HG03196 (cell line): ENCODE measurements around the gene PAQR5.

ENCODE experiments used
- ATAC-seq: cut with Tn5 transposase; IDR thresholded peaks from one replicate; pipeline ENCODE4 v1.9.1; 2021; ENCODE audit not compliant: unreplicated experiment

The PAQR5 gene

DNA sequence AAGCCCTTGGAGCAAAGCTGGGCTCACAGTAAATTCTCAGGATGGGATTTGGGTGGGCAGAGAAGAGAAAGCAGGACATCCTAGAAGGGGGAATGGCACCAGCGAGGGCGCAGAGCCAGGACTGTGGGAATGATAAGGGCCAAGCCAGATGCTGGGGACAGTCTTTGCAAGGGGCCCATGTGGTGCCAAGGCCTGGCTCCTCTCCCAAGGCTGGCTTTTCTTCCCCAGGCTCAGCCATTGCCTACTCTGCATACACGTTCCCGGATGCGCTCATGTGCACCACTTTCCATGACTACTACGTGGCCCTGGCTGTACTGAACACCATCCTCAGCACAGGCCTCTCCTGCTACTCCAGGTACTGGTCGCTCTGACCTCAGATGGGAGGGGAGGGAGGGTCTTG lies 90.7 kb downstream of the PAQR5 start:
- ATAC-seq, result no peak

- ATAC-seq, result no peak
Observed at GRCh38 chr15:69390575-69390974, 91.9 kb downstream of the PAQR5 start.

- ATAC-seq, result no peak
Observed at GRCh38 chr15:69391046-69391757, 92.5 kb downstream of the PAQR5 start.

DNA sequence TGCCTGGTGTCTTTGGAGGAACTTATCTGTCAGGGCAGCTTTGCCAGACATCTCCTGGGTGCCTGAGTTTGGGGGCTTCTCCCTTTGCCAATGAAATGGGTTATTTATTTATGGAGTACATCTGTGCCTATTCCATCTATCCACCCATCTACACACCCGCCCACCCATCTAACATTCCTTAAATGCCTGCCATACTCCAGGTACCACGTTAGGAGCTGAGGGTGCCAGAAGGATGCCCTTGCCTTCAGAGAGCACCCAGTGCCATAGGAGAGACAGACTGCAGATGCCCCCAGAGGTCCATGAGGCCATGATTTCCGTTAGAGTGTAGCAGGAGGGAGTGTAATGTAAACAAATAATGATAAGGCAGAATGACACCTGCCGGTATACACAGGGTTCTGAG lies 93.6 kb downstream of the PAQR5 start:
- ATAC-seq, result no peak

GRCh38 chr15:69393831-69394491 lies 95.2 kb downstream of the PAQR5 start:
- ATAC-seq, result no peak

DNA sequence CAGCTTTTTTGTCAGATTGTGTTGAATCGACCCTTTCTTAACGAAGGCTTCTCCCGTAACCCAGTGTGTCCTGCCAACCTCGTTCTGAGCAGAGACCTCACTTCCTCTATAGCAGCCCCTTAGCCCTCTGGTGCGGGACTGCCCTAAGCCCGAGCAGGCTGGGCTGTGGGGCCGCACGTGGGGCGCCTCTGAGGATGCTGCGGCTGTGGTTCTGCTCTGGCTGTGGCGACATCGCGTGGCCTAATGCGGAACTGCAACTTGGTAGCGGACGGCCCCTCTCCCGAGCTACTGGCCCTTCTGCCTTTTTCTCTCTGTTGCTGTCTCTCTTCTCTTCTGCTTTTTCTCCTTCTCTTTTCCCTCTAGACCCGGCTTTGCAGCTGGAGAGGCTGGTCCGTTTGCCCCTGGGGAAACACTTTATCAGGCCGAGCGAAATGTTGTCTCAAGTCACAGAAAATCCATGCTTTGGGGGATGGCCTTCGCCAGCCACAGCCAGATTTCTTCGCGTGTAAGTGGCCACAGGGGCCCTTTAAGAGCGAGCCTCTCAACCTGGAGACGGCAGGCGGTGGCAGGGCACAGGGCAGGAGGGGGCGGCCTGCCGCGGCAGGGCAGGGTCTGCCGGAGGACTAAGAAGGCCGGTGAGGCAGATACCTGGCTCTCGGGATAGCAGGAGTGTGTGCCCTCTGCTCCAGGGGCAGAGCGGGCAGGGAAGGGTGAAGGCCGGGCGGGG lies 96.0 kb downstream of the PAQR5 start:
- no peak for ATAC-seq

GRCh38 chr15:69395460-69395859 lies 96.7 kb downstream of the PAQR5 start:
- no peak for ATAC-seq

- ATAC-seq, result no peak
Observed at GRCh38 chr15:69395991-69396390, 97.3 kb downstream of the PAQR5 start.

GRCh38 chr15:69398491-69398891 lies 99.8 kb downstream of the PAQR5 start:
- no peak for ATAC-seq

DNA sequence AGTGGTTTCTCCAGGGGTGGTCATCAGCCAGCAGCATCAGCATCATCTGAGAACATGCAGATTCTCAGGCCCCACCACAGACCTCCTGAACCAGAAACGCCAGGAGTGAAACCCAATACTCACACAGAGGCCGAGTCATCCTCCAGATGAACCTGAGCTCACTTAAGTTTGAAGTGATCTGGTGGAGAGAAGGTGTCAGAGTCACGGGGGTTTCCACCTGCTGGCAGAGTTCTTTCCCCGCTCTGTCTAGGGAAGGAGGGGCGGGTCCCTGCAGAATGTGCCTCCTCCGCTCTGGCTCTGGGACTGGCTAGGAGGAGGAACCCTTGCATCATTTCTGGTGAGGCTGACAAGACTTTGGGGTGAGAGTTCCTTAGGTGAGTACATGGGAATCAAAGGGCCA lies 102.1 kb downstream of the PAQR5 start:
- no peak for ATAC-seq

- no peak for ATAC-seq
Observed at GRCh38 chr15:69402816-69403215, 104.1 kb downstream of the PAQR5 start.

- no peak for ATAC-seq
Observed at GRCh38 chr15:69403594-69403993, 104.9 kb downstream of the PAQR5 start.

- ATAC-seq, result no peak
Observed at GRCh38 chr15:69405110-69405509, 106.4 kb downstream of the PAQR5 start.

DNA sequence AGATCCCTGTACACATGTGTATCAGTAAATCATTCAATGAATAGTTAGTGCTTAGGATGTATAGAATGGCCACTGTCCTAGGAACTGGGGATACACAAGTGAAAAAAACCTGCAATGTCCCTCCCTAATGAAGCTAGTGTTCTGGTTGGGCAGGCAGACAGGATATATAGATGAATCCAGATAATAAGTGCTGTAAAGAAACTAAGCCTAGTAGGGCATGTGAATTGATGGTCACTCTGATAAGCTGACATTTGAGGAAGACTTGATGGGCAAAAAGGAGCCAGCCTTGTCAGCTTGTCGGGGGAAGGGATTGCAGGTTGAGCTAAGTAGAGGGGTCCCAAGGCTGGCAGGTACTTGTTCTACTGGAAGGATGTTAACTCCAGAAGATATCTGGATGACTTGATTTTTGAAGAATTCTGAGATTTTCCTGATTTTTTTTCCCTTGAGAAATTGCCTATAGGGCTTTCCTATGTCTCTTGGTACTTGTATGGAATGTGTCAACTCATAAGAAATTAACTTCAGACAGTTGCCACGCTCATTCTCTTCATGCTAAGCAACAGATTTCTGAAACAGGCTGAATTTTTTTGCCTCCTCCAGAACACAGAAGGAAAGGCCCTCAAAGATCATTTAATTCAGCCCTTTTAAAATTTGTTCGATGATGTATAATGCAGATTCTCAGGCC lies 109.1 kb downstream of the PAQR5 start:
- no peak for ATAC-seq

GRCh38 chr15:69408841-69409240 lies 110.1 kb downstream of the PAQR5 start:
- no peak for ATAC-seq

DNA sequence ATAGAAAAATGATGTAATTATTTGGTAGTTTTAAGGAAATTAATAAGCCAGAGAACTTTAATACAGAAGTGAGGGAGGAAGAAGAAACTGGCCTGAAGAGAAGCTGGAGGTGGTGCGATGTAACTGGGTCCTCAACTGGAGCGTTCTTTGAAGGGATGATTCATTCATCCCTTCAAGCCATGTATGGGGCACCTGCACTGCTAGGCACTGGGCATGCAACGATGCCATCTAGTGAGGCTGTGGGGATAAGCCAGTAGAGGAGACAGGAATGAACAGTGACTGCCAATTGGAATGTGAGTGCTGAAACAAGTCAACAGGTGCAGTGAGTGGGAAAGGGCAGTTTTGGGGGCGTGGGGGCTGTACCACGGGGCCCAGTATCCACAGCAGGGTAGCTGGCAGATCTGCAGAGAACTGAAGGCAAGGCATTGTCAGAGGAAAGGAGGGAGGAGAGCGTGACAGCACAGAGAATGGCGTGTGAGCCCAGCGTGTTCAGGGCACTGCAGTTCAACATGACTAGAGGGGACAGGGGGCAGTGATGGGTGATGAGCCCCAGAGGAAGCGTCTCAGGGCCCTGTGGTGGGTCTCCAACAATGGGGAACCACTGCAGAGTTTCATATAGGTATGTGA lies 111.6 kb downstream of the PAQR5 start:
- no peak for ATAC-seq

- no peak for ATAC-seq
Observed at GRCh38 chr15:69412274-69412673, 113.6 kb downstream of the PAQR5 start.

DNA sequence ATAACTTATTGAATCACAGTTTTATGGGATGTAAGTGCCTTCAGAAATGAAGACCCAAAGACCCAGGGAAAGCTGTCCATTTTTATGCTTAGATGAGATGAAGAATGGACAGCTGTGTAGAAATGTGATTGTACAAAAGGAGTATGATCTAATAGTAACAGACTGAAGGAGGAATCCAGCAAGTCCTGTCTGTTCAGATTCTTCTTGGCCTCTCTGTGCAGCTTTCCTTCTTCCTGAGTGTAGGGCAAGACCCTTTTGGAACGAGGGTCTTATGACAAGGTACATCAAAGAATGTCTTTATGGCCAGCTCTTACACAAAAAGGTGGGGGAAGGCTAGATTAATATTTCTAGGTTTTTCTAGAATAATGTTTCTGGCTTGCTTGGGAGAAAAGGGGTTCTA lies 114.0 kb downstream of the PAQR5 start:
- ATAC-seq, result no peak

DNA sequence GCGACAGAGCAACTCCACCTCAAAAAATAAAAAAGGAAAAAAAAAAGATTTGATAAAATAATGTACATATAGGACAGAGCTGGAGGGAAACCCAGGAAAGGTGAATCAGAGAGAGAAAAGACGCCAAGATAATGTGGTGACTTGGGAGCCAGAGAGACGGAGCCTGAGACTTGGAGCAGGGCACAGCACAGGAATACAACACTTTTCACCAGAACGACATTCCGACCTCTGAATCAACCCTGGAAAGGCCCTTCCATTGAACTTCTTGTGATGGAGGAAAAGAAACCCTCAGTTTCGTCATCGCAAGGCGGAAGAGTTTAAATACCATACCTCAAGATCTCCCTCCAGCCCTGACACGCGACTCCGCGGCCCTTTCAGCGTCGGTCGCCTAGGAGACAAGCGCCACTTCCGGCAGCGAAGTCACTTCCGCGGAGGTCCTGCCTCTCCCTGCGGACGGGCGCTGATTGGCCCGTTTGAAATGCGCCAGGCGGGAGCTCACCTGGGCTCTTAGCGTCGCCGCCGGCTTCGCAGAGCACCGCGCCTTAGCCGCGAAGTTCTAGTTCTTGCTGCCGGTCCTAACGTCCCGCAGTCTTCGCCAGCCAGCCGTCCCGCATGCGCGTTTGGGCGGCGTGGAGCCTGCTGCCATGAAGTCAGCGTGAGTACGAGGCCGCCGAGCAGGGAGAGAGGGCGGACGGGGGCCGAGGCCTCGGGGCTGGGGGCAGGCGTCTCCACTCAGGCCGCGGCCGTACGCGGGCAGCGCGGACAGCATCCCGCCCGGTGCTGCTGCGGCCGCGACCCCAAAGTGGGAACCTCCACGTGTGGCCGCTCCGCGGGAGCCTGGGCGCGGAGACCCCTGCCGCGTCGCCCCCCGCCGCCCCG lies 115.3 kb downstream of the PAQR5 start, which contains the start of gene KIF23:
Gene KIF23 (plus strand): TSS at position 528 of the 879 bp plus-strand sequence. CDS start 117 bp downstream, at position 645.
- peak; percentile 93 for ATAC-seq

- peak; percentile 26 for ATAC-seq
Observed at GRCh38 chr15:69414701-69415167, 116.0 kb downstream of the PAQR5 start.
